NCI-H2196 treated with DMSO at 0.1 percent for 48 hours (cell line): ENCODE results near the gene KCNT2.
"Not testable (repeated sequence)": the region's sequence is repeated elsewhere in the genome, so short reads cannot be mapped to it uniquely, and the experiment has no call there.

Experiments used
- DNase-seq: peaks from one replicate; lab custom pipeline; 2025; ENCODE audit not compliant: unreplicated experiment; lab: John Stamatoyannopoulos, UW

The KCNT2 gene

GRCh38 chr1:196593955-196594354 is 14.3 kb downstream of the KCNT2 start:
- DNase-seq, result no peak

GRCh38 chr1:196590959-196591358 is 17.3 kb downstream of the KCNT2 start:
- no peak for DNase-seq

GRCh38 chr1:196590012-196590708 is 18.1 kb downstream of the KCNT2 start:
- no peak for DNase-seq

- DNase-seq, result no peak
These were observed 23.5 kb downstream of the KCNT2 start for GRCh38 chr1:196584696-196585095.

- DNase-seq, result no peak
These were observed 30.9 kb downstream of the KCNT2 start for GRCh38 chr1:196577386-196577785.

- DNase-seq, result no peak
These were observed 35.0 kb downstream of the KCNT2 start for GRCh38 chr1:196573226-196573625.

- no peak for DNase-seq
These were observed 41.0 kb downstream of the KCNT2 start for GRCh38 chr1:196567238-196567637.

- no peak for DNase-seq
These were observed 44.5 kb downstream of the KCNT2 start for GRCh38 chr1:196563768-196564167.

- no peak for DNase-seq
These were observed 48.9 kb downstream of the KCNT2 start for GRCh38 chr1:196559314-196559713.

- DNase-seq, result no peak
These were observed 49.8 kb downstream of the KCNT2 start for GRCh38 chr1:196558411-196558810.

- DNase-seq, result no peak
These were observed 50.4 kb downstream of the KCNT2 start for GRCh38 chr1:196557797-196558196.

GRCh38 chr1:196550731-196551130 is 57.5 kb downstream of the KCNT2 start:
- DNase-seq, result no peak

- DNase-seq, result no peak
These were observed 61.7 kb downstream of the KCNT2 start for GRCh38 chr1:196546272-196547111.

GRCh38 chr1:196545222-196545621 is 63.0 kb downstream of the KCNT2 start:
- no peak for DNase-seq

GRCh38 chr1:196544617-196545016 is 63.6 kb downstream of the KCNT2 start:
- DNase-seq, result no peak

- no peak for DNase-seq
These were observed 64.4 kb downstream of the KCNT2 start for GRCh38 chr1:196543833-196544232.

- no peak for DNase-seq
These were observed 69.8 kb downstream of the KCNT2 start for GRCh38 chr1:196538473-196538872.

GRCh38 chr1:196535727-196536126 is 72.5 kb downstream of the KCNT2 start:
- no peak for DNase-seq

GRCh38 chr1:196531737-196532524 is 76.3 kb downstream of the KCNT2 start:
- no peak for DNase-seq

GRCh38 chr1:196527919-196528318 is 80.3 kb downstream of the KCNT2 start:
- no peak for DNase-seq

GRCh38 chr1:196522574-196523345 is 85.5 kb downstream of the KCNT2 start:
- not testable (repeated sequence) for DNase-seq
